ENCODE data around the gene TSPO. TPM values are rescaled to one million over a fixed set of nuclear protein-coding genes. Genes with fewer than 3 reads are reported as not detected.
A peak's percentile ranks its signal among the peaks of the same experiment; 100 is the strongest.

The TSPO gene
- total RNA-seq, 1 experiment from 2014 or later, result 308 TPM

- POLR2A ChIA-PET, result interaction anchor here (2.7 kb wide), 1 partner anchor 10 kb away, joined by 19 read pairs; no protein-coding TSS in a partner anchor
- intact Hi-C loops (cut with micrococcal nuclease), result loop anchor here (5.0 kb wide), 1 partner anchor 42 kb away; the partner anchor contains the start of gene BIK
These were observed 2.5 kb downstream of the TSPO start for GRCh38 chr22:43153899-43154298.

GRCh38 chr22:43154887-43155536, 3.7 kb downstream of the TSPO start:
- POLR2A ChIA-PET, result no interaction called here
- Mint-ChIP-seq H3K27me3 (ENCODE audit: insufficient read depth, unreplicated experiment) (no peaks in the 10 kb centered on the region), H3K4me3 (ENCODE audit: unreplicated experiment) (no peak overlapping the region), H3K9me3 (ENCODE audit: unreplicated experiment) (no peaks in the 10 kb centered on the region), H3K36me3 (ENCODE audit: insufficient read depth, unreplicated experiment) (peaks cover 39% of the 10 kb centered on the region), H3K4me1 (ENCODE audit: insufficient read depth, unreplicated experiment) (peaks cover 19% of the 10 kb centered on the region), H3K27ac (ENCODE audit: low read depth, unreplicated experiment) (no peak overlapping the region)
- intact Hi-C loops (cut with micrococcal nuclease), result loop anchor here (5.0 kb wide), 1 partner anchor 43 kb away; the partner anchor contains the start of gene BIK
- DNase-seq (ENCODE audit: unreplicated experiment), result no peak
- CTCF ChIA-PET, result interaction anchor here (0.7 kb wide), 1 partner anchor 151 kb away, joined by 3 read pairs; no protein-coding TSS in a partner anchor
- BruUV-seq (replicated peaks), result no TSS peak
- TF ChIP-seq CTCF (IDR thresholded peaks at IDR 0.05; ENCODE audit: unreplicated experiment), result no peak

More at GRCh38 chr22:43153899-43154298, 2.5 kb downstream of the TSPO start:
- Mint-ChIP-seq H3K4me1 (ENCODE audit: insufficient read depth, unreplicated experiment) (peaks cover 20% of the 10 kb centered on the region), H3K4me3 (ENCODE audit: unreplicated experiment) (peak overlapping the region; percentile 74), H3K27ac (ENCODE audit: low read depth, unreplicated experiment) (no peak overlapping the region), H3K9me3 (ENCODE audit: unreplicated experiment) (no peaks in the 10 kb centered on the region), H3K36me3 (ENCODE audit: insufficient read depth, unreplicated experiment) (peaks cover 39% of the 10 kb centered on the region), H3K27me3 (ENCODE audit: insufficient read depth, unreplicated experiment) (no peaks in the 10 kb centered on the region)
- no peak for DNase-seq (ENCODE audit: unreplicated experiment)
- no peak for TF ChIP-seq CTCF (IDR thresholded peaks at IDR 0.05; ENCODE audit: unreplicated experiment)
- no TSS peak for BruUV-seq (replicated peaks)
- CTCF ChIA-PET, result interaction anchor here (0.7 kb wide), 1 partner anchor 149 kb away, joined by 3 read pairs; no protein-coding TSS in a partner anchor

GRCh38 chr22:43155789-43156188, 4.4 kb downstream of the TSPO start:
- Mint-ChIP-seq H3K4me3 (ENCODE audit: unreplicated experiment) (no peak overlapping the region), H3K36me3 (ENCODE audit: insufficient read depth, unreplicated experiment) (peaks cover 41% of the 10 kb centered on the region), H3K27me3 (ENCODE audit: insufficient read depth, unreplicated experiment) (no peaks in the 10 kb centered on the region), H3K9me3 (ENCODE audit: unreplicated experiment) (no peaks in the 10 kb centered on the region), H3K27ac (ENCODE audit: low read depth, unreplicated experiment) (no peak overlapping the region), H3K4me1 (ENCODE audit: insufficient read depth, unreplicated experiment) (peaks cover 19% of the 10 kb centered on the region)
- no peak for TF ChIP-seq CTCF (IDR thresholded peaks at IDR 0.05; ENCODE audit: unreplicated experiment)
- intact Hi-C loops (cut with micrococcal nuclease), result no loop called here
- ChIA-PET POLR2A (no interaction called here), CTCF (no interaction called here)
- BruUV-seq (replicated peaks), result no TSS peak
- DNase-seq (ENCODE audit: unreplicated experiment), result no peak

- DNase-seq (ENCODE audit: unreplicated experiment), result no peak
- intact Hi-C loops (cut with micrococcal nuclease), result no loop called here
- H3K36me3 Mint-ChIP-seq (ENCODE audit: insufficient read depth, unreplicated experiment), result peaks cover 40% of the 10 kb centered on the region
- H3K4me3 Mint-ChIP-seq (ENCODE audit: unreplicated experiment), result no peak overlapping the region
- no peaks in the 10 kb centered on the region for H3K9me3 Mint-ChIP-seq (ENCODE audit: unreplicated experiment)
- H3K27ac Mint-ChIP-seq (ENCODE audit: low read depth, unreplicated experiment), result no peak overlapping the region
- ChIA-PET POLR2A (interaction anchor here (0.6 kb wide), 1 partner anchor 16 kb away, joined by 3 read pairs; no protein-coding TSS in a partner anchor), CTCF (interaction anchor here (0.6 kb wide), 1 partner anchor 232 kb away, joined by 3 read pairs; no protein-coding TSS in a partner anchor)
- no peak for TF ChIP-seq CTCF (IDR thresholded peaks at IDR 0.05; ENCODE audit: unreplicated experiment)
- no TSS peak for BruUV-seq (replicated peaks)
- H3K27me3 Mint-ChIP-seq (ENCODE audit: insufficient read depth, unreplicated experiment), result no peaks in the 10 kb centered on the region
- peaks cover 19% of the 10 kb centered on the region for H3K4me1 Mint-ChIP-seq (ENCODE audit: insufficient read depth, unreplicated experiment)
These were observed 5.1 kb downstream of the TSPO start for GRCh38 chr22:43156413-43156812.

All from MCF 10A (cell line).